ENCODE results near the gene SUSD5.
"Not testable (repeated sequence)": the region's sequence is repeated elsewhere in the genome, so short reads cannot be mapped to it uniquely, and the experiment has no call there.

SUSD5 gene

GRCh38 chr3:33167284-33167683, 51.3 kb downstream of the SUSD5 start:
- ChIA-PET CTCF (interaction anchor here (0.9 to 1.7 kb wide), 10 partner anchors 9 to 206 kb away, joined by 3 to 7 read pairs (median 4); no protein-coding TSS in a partner anchor), POLR2A (no interaction called here)
- TF ChIP-seq CTCF (IDR thresholded peaks at IDR 0.05; ENCODE audit: control extremely low read depth, extremely low read depth, low read depth, missing control alignments), result no peak
- DNase-seq (ENCODE audit: extremely low spot score), result no peak

- TF ChIP-seq CTCF (IDR thresholded peaks at IDR 0.05; ENCODE audit: control extremely low read depth, extremely low read depth, low read depth, missing control alignments), result no peak
- POLR2A ChIA-PET, result no interaction called here
- CTCF ChIA-PET, result interaction anchor here (1.4 to 1.7 kb wide), 2 partner anchors 14 to 35 kb away, joined by 4 to 5 read pairs; no protein-coding TSS in a partner anchor
- DNase-seq (ENCODE audit: extremely low spot score), result no peak
Observed at GRCh38 chr3:33166095-33166494, 52.5 kb downstream of the SUSD5 start.

GRCh38 chr3:33165372-33165771, 53.2 kb downstream of the SUSD5 start:
- CTCF ChIA-PET, result no interaction called here
- no peak for TF ChIP-seq CTCF (IDR thresholded peaks at IDR 0.05; ENCODE audit: control extremely low read depth, extremely low read depth, low read depth, missing control alignments)

GRCh38 chr3:33162621-33163020, 56.0 kb downstream of the SUSD5 start:
- DNase-seq (ENCODE audit: extremely low spot score); POLR2A ChIA-PET: not testable (repeated sequence)
- CTCF ChIA-PET, result interaction anchor here (0.6 kb wide), 1 partner anchor 9 kb away, joined by 3 read pairs; no protein-coding TSS in a partner anchor

More at GRCh38 chr3:33165372-33165771, 53.2 kb downstream of the SUSD5 start:
- no peak for DNase-seq (ENCODE audit: extremely low spot score)
- POLR2A ChIA-PET, result no interaction called here

- ChIA-PET CTCF (interaction anchor here (1.1 kb wide), 1 partner anchor 12 kb away, joined by 3 read pairs; no protein-coding TSS in a partner anchor), POLR2A (no interaction called here)
- no peak for TF ChIP-seq CTCF (IDR thresholded peaks at IDR 0.05; ENCODE audit: control extremely low read depth, extremely low read depth, low read depth, missing control alignments)
- DNase-seq (ENCODE audit: extremely low spot score), result no peak
Observed at GRCh38 chr3:33159981-33160380, 58.6 kb downstream of the SUSD5 start.

GRCh38 chr3:33159234-33159633, 59.4 kb downstream of the SUSD5 start:
- TF ChIP-seq CTCF (IDR thresholded peaks at IDR 0.05; ENCODE audit: control extremely low read depth, extremely low read depth, low read depth, missing control alignments), result no peak
- no peak for DNase-seq (ENCODE audit: extremely low spot score)
- ChIA-PET CTCF (interaction anchor here (1.5 to 1.9 kb wide), 3 partner anchors 8 to 28 kb away, joined by 4 to 7 read pairs (median 6); no protein-coding TSS in a partner anchor), POLR2A (no interaction called here)

- POLR2A ChIA-PET, result no interaction called here
- no peak for DNase-seq (ENCODE audit: extremely low spot score)
- no peak for TF ChIP-seq CTCF (IDR thresholded peaks at IDR 0.05; ENCODE audit: control extremely low read depth, extremely low read depth, low read depth, missing control alignments)
- CTCF ChIA-PET, result no interaction called here
Observed at GRCh38 chr3:33155301-33155700, 63.3 kb downstream of the SUSD5 start.

All from GM10248 (cell line).